SH-SY5Y (cell line): ENCODE data around the gene CHCHD3.

ENCODE experiments used
- GATA2 ChIP-seq: IDR thresholded peaks from 2 replicates; pipeline ENCODE4 v1.6.1; 2011; ENCODE audit warnings: mild to moderate bottlenecking, low read depth, low read length
- GATA3 ChIP-seq: IDR thresholded peaks from 2 replicates; pipeline ENCODE4 v1.6.1; 2011; ENCODE audit warnings: low read depth, mild to moderate bottlenecking, low read length, moderate library complexity

- TF ChIP-seq GATA3 = no peak
- TF ChIP-seq GATA2 = no peak
Measured at GRCh38 chr7:133003052-133003910, 78.6 kb downstream of the CHCHD3 start.
